Activated B cell treated with CpG ODN at 0.5 μM for 24 hours (primary cell): ENCODE results near the gene SP4. TPM values are rescaled to one million over a fixed set of nuclear protein-coding genes. Genes with fewer than 3 reads are reported as not detected.

Experiments used
- ATAC-seq: fragments of 200-7000 bp; cut with Tn5 transposase; one replicate; pipeline ENCODE4 v1.10.0; 2021; ENCODE audit warnings: low read depth, mild to moderate bottlenecking, moderate library complexity
- CTCF ChIA-PET: fragments of 350-600 bp; sonication (Branson Sonifier 250); formaldehyde crosslinking; loops from one replicate; lab custom pipeline; 2021; ENCODE audit warnings: antibody characterized with exemption; lab: Charles Lee
- POLR2A ChIA-PET: fragments of 350-600 bp; sonication (Branson Sonifier 250); formaldehyde crosslinking; loops from one replicate; lab custom pipeline; 2021; ENCODE audit warnings: antibody characterized with exemption; lab: Charles Lee
- DNase-seq: peaks from one replicate; pipeline ENCODE4 v3.0.0; 2022
- H3K27ac Mint-ChIP-seq: one replicate; pipeline ENCODE4 v1.8.0; 2020; ENCODE audit warnings: mixed read lengths
- H3K27me3 Mint-ChIP-seq: one replicate; pipeline ENCODE4 v1.8.0; 2021; ENCODE audit warnings: mixed read lengths
- H3K36me3 Mint-ChIP-seq: one replicate; pipeline ENCODE4 v1.8.0; 2021; ENCODE audit warnings: low read depth, mixed read lengths
- H3K4me1 Mint-ChIP-seq: one replicate; pipeline ENCODE4 v1.8.0; 2021; ENCODE audit warnings: mixed read lengths
- H3K4me3 Mint-ChIP-seq: one replicate; pipeline ENCODE4 v1.8.0; 2020; ENCODE audit warnings: mild to moderate bottlenecking, mixed read lengths
- H3K9me3 Mint-ChIP-seq: one replicate; pipeline ENCODE4 v1.8.0; 2020; ENCODE audit warnings: mixed read lengths
- intact Hi-C: fragments of 100-400 bp; cut with micrococcal nuclease; formaldehyde crosslinking; loops from one replicate; pipeline ENCODE4 v1.15.1; 2024
- total RNA-seq: library from RNA; stranded (reverse); gene quantifications from 2 replicates; pipeline ENCODE4 v1.2.3, GENCODE V29; 2022
- TF ChIP-seq, protein P1 (sequence below): fragments of 200-600 bp; IDR thresholded peaks from one replicate; pipeline ENCODE4 v1.8.0; 2022; ENCODE audit warnings: antibody characterized with exemption, mild to moderate bottlenecking

Gene SP4
- total RNA-seq, result 23.6 and 28.7 TPM in 2 replicates

DNA sequence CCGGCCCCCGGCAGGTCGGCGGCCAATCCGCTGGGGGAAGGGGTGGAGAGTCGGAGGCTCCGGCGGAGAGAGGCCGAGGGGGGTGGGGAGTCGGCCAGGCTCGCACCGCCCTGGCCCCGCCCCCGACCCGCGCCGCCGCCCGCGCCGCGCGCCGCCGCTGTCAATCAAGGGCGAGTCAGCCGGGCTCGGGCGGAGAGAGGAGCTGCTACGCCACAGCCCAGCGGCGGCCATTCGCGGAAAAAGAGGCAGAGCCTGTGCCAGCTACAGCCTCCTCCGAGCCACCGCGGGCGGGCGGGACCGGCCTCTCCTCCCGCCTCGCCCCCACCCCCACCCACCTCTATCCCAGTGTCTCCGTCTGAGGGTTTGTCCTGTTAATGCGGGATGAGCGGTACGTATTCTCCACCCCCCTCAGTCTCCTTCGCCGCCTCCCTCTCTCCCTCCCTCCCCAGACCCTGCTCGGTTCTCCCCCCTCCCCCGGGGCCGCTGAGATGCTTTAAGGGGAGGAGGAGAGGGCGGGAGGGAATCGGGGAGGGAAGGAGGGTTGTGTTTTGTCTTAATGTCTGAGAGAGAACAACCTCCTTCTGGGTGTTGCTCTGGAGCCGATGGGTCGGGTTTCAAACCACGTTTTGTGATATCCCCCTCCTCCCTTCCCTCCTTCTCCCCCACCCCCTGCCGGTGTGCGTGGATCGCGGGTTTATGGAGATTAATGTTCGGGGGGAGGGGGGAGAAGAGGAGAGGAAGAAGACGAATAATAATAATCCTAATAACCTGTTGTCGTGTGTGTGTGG is at the start of gene SP4:
Gene SP4, plus strand, starts transcription at position 213 of the 788 bp plus-strand sequence. Its CDS starts 169 bp downstream, at position 382.
- Mint-ChIP-seq H3K27ac (peak within 1 kb of the TSS; percentile 100), H3K4me1 (peaks cover 57% of the 10 kb centered on the region), H3K9me3 (no peaks in the 10 kb centered on the region), H3K27me3 (no peaks in the 10 kb centered on the region), H3K4me3 (peak within 1 kb of the TSS; percentile 100), H3K36me3 (peaks cover 28% of the 10 kb centered on the region)
- peak; percentile 73 for ATAC-seq
- ChIA-PET POLR2A (interaction anchor here (0.8 to 2.8 kb wide), 12 partner anchors 10 to 1753 kb away, joined by 3 to 42 read pairs (median 4); partner anchors contain the start of gene CDCA7L), CTCF (interaction anchor here (1.9 to 2.0 kb wide), 2 partner anchors 166 to 655 kb away, joined by 6 read pairs; no protein-coding TSS in a partner anchor)
- DNase-seq, result peak; percentile 98
- intact Hi-C loops, result loop anchor here (1.0 to 5.0 kb wide), 18 partner anchors 73 to 1984 kb away; partner anchors contain the start of genes CDCA7L, HYCC1, KLHL7 and MALSU1
- TF ChIP-seq, protein P1, sequence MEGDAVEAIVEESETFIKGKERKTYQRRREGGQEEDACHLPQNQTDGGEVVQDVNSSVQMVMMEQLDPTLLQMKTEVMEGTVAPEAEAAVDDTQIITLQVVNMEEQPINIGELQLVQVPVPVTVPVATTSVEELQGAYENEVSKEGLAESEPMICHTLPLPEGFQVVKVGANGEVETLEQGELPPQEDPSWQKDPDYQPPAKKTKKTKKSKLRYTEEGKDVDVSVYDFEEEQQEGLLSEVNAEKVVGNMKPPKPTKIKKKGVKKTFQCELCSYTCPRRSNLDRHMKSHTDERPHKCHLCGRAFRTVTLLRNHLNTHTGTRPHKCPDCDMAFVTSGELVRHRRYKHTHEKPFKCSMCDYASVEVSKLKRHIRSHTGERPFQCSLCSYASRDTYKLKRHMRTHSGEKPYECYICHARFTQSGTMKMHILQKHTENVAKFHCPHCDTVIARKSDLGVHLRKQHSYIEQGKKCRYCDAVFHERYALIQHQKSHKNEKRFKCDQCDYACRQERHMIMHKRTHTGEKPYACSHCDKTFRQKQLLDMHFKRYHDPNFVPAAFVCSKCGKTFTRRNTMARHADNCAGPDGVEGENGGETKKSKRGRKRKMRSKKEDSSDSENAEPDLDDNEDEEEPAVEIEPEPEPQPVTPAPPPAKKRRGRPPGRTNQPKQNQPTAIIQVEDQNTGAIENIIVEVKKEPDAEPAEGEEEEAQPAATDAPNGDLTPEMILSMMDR, result no peak

DNA sequence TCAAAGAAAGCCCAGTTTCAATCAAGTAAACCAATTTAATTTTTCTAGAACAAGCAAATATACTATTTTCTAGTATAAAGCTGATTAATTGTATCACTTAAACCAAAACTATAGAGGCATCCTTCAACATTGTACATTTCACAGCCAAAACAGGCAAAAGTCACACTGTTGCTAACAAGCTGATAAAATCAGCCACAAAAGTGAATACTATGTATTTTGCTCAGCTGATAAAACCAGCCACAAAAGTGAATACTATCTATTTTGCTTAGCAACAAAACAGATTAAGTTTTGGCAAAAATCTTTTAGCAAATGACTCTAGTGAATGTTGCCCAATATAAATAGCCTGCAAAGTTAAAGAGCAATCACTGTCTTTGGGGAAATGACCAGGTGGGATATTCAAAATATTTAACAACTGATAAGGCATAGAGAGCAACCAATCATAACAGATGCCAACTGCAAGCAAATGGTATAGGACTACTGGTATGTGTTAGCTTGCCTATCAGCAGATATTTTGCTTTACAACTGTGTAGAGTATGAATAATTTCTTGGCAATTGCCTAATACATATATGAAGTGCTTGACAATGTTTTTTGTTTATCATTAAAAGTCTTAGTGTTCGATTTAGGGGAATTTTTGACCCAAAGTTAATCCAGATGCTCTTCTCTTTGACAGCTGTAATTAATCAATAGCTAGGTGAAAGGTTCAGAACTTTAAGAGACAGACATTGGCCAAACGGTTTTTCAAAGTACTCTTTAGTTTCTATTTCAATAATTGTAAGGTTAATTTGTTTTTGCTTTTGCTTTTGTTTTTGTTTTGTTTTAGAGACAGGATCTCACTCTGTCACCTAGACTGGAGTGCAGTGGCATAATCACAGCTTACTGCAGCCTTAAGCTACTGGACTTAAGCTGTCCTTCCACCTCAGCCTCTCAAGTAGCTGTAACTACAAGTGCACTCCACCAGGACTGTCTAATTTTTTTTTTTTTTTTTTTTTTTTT is 44.4 kb upstream of the SP4 start:
- DNase-seq, result no peak
- ATAC-seq, result no peak
- TF ChIP-seq, protein P1, result no peak
- peaks cover 7% of the 10 kb centered on the region for H3K4me1 Mint-ChIP-seq
- intact Hi-C loops, result no loop called here
- H3K9me3 Mint-ChIP-seq, result no peaks in the 10 kb centered on the region
- ChIA-PET POLR2A (interaction anchor here (1.1 kb wide), 1 partner anchor 43 kb away, joined by 3 read pairs; no protein-coding TSS in a partner anchor), CTCF (no interaction called here)
- no peaks in the 10 kb centered on the region for H3K36me3 Mint-ChIP-seq
- no peak overlapping the region for H3K27ac Mint-ChIP-seq
- H3K4me3 Mint-ChIP-seq, result no peak overlapping the region
- no peaks in the 10 kb centered on the region for H3K27me3 Mint-ChIP-seq

DNA sequence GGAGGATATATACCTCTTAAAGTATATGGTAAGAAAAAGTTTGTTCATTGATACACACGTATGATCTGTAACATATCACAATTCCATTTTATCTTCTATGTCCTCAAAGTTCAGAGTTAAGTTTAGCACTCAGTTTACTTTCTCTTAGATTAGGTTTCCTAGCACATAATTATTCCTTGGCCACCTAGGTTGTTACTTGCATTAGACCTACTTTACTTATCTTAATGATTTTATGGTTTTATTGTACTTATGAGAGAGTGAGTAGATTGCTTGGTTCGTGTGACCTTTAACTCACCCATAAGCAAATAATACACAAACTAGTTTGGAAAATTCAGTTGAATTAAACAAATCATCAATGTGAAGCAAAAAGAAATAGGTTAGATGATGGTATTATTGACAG is 33.9 kb upstream of the SP4 start:
- no peaks in the 10 kb centered on the region for H3K9me3 Mint-ChIP-seq

GRCh38 chr7:21401944-21402343 is 25.9 kb upstream of the SP4 start:
- intact Hi-C loops, result no loop called here
- Mint-ChIP-seq H3K9me3 (peaks cover 6% of the 10 kb centered on the region), H3K4me1 (no peaks in the 10 kb centered on the region), H3K4me3 (no peak overlapping the region), H3K36me3 (peaks cover 2% of the 10 kb centered on the region), H3K27ac (no peak overlapping the region), H3K27me3 (no peaks in the 10 kb centered on the region)
- POLR2A ChIA-PET, result no interaction called here
- CTCF ChIA-PET, result no interaction called here
- DNase-seq (no peak), ATAC-seq (no peak)
- TF ChIP-seq, protein P1, result no peak

More for the DNA sequence above, 33.9 kb upstream of the SP4 start:
- intact Hi-C loops, result loop anchor here (5.0 kb wide), 1 partner anchor 42 kb away; no protein-coding TSS in a partner anchor
- no peak for DNase-seq
- TF ChIP-seq, protein P1, result no peak
- ChIA-PET CTCF (no interaction called here), POLR2A (no interaction called here)
- ATAC-seq, result no peak
- H3K27ac Mint-ChIP-seq, result no peak overlapping the region
- no peaks in the 10 kb centered on the region for H3K4me1 Mint-ChIP-seq
- H3K36me3 Mint-ChIP-seq, result no peaks in the 10 kb centered on the region
- H3K27me3 Mint-ChIP-seq, result no peaks in the 10 kb centered on the region
- no peak overlapping the region for H3K4me3 Mint-ChIP-seq
